ENCODE data around the gene COL27A1. TPM values are rescaled to one million over a fixed set of nuclear protein-coding genes. Genes with fewer than 3 reads are reported as not detected.
A peak's percentile ranks its signal among the peaks of the same experiment; 100 is the strongest.

COL27A1 gene
- total and polyA plus RNA-seq, 3 donors from 2014 or later, result 9.3 to 68.8 (median 25.7) TPM

- WGBS, 2 donors, result 89 to 93% methylated on average over 2 of the region's 2 CpGs
- DNase-seq, result no peak
- Histone ChIP-seq H3K36me3 (ENCODE audit: low read depth, missing control alignments) (no peaks in the 10 kb centered on the region), H3K4me1 (peaks cover 4% of the 10 kb centered on the region), H3K27me3 (no peaks in the 10 kb centered on the region), H3K9me3 (no peaks in the 10 kb centered on the region), H3K27ac (no peak overlapping the region), H3K4me3 (no peak overlapping the region)
- TF ChIP-seq, protein P1, sequence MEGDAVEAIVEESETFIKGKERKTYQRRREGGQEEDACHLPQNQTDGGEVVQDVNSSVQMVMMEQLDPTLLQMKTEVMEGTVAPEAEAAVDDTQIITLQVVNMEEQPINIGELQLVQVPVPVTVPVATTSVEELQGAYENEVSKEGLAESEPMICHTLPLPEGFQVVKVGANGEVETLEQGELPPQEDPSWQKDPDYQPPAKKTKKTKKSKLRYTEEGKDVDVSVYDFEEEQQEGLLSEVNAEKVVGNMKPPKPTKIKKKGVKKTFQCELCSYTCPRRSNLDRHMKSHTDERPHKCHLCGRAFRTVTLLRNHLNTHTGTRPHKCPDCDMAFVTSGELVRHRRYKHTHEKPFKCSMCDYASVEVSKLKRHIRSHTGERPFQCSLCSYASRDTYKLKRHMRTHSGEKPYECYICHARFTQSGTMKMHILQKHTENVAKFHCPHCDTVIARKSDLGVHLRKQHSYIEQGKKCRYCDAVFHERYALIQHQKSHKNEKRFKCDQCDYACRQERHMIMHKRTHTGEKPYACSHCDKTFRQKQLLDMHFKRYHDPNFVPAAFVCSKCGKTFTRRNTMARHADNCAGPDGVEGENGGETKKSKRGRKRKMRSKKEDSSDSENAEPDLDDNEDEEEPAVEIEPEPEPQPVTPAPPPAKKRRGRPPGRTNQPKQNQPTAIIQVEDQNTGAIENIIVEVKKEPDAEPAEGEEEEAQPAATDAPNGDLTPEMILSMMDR (IDR thresholded peaks at IDR 0.05), result no peak
- no peak for TF ChIP-seq POLR2A (IDR thresholded peaks at IDR 0.05)
- intact Hi-C loops (cut with DNase I; ENCODE audit: low total_unique reads), result no loop called here
These were observed 91.7 kb downstream of the COL27A1 start for GRCh38 chr9:114247077-114247476.

GRCh38 chr9:114247491-114247890 lies 92.2 kb downstream of the COL27A1 start:
- WGBS, 2 donors, result 75 to 79% methylated on average over 4 to 5 of the region's 5 CpGs
- Histone ChIP-seq H3K36me3 (ENCODE audit: low read depth, missing control alignments) (no peaks in the 10 kb centered on the region), H3K27ac (no peak overlapping the region), H3K27me3 (no peaks in the 10 kb centered on the region), H3K4me3 (no peak overlapping the region), H3K4me1 (peaks cover 4% of the 10 kb centered on the region), H3K9me3 (no peaks in the 10 kb centered on the region)
- TF ChIP-seq, protein P1 (IDR thresholded peaks at IDR 0.05), result no peak
- TF ChIP-seq POLR2A (IDR thresholded peaks at IDR 0.05), result no peak
- no peak for DNase-seq
- intact Hi-C loops (cut with DNase I; ENCODE audit: low total_unique reads), result no loop called here

DNA sequence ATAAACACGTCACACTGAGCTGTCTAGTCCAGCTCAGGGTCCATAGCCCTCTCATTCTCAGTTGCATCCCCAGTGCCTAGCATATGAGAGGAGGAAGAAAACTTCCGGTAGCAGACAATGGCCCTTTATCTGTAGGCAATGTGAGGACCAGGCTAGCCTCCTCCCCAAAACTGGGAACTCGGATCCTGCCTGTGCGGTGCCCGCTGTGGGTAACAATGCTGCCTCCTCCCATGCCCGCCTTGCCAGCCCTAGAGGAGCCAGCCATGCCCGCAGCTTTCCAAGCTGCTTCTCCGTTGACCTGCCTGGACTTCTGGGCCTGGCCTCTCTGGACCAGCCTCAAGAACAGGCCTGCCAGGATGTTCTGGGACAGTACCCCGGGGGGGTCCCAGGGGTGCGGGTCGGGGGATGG lies 93.0 kb downstream of the COL27A1 start:
- no peaks in the 10 kb centered on the region for H3K9me3 ChIP-seq
- no peak overlapping the region for H3K27ac ChIP-seq
- intact Hi-C loops (cut with DNase I; ENCODE audit: low total_unique reads), result no loop called here
- no peaks in the 10 kb centered on the region for H3K27me3 ChIP-seq
- H3K4me1 ChIP-seq, result peaks cover 4% of the 10 kb centered on the region
- TF ChIP-seq, protein P1 (IDR thresholded peaks at IDR 0.05), result no peak
- no peak for TF ChIP-seq POLR2A (IDR thresholded peaks at IDR 0.05)
- H3K4me3 ChIP-seq, result no peak overlapping the region
- WGBS, 2 donors, result 81% methylated on average over 9 of the region's 11 CpGs; no CpG with 5 or more reads in 1 of the 2 donors
- no peak for DNase-seq
- H3K36me3 ChIP-seq (ENCODE audit: low read depth, missing control alignments), result no peaks in the 10 kb centered on the region

DNA sequence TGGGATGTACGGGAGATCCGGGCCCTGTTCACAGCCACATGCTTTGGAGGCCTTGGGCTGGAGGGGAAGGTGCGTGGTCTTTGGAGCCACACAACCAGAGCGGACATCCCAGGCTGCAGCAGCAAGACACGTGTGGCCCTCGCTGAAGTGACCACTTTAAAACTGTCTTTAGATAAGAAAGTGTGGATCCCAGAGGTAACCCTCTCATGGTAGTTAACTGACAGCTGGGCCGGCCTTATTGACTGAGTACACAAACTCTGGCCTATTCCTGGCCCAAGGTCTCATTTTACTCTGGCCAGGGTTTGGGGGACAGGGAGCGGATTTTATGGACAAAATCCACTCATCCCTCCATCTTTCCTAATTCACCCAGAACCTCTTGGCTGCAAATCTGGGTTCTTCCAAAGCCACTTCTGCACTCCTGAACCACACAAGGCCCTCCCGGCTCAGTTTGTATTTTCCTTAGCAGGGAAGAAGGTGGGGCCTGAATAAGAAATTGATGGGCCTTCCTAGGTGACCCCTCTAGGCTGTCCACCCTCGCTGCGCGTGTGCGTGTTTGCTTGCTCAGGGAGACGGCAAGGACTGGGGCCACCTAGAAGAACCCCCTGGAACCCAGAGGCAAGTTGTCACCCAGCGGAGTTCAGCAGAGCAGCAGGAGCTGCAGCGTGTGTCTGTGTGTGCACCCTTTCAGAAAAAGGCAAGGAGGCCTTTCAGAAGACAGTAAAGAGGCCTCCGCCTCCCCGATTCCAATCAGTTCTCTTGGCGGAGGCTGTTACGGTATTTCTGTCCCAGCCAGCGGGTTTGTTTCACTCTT lies 94.3 kb downstream of the COL27A1 start:
- Histone ChIP-seq H3K27me3 (no peaks in the 10 kb centered on the region), H3K36me3 (ENCODE audit: low read depth, missing control alignments) (no peaks in the 10 kb centered on the region), H3K27ac (no peak overlapping the region), H3K4me1 (peaks cover 4% of the 10 kb centered on the region), H3K4me3 (no peak overlapping the region), H3K9me3 (no peaks in the 10 kb centered on the region)
- TF ChIP-seq, protein P1 (IDR thresholded peaks at IDR 0.05), result no peak
- TF ChIP-seq POLR2A (IDR thresholded peaks at IDR 0.05), result no peak
- intact Hi-C loops (cut with DNase I; ENCODE audit: low total_unique reads), result no loop called here
- WGBS, 2 donors, result 62 to 66% methylated on average over 18 to 21 of the region's 21 CpGs
- no peak for DNase-seq

- peak; percentile 75 for DNase-seq
- H3K27me3 ChIP-seq, result no peaks in the 10 kb centered on the region
- 41 to 67% methylated on average over 8 to 13 of the region's 13 CpGs for WGBS, 2 donors
- no peaks in the 10 kb centered on the region for H3K9me3 ChIP-seq
- no peak overlapping the region for H3K27ac ChIP-seq
- TF ChIP-seq, protein P1 (IDR thresholded peaks at IDR 0.05), result no peak
- no peak for TF ChIP-seq POLR2A (IDR thresholded peaks at IDR 0.05)
- peaks cover 4% of the 10 kb centered on the region for H3K4me1 ChIP-seq
- no peaks in the 10 kb centered on the region for H3K36me3 ChIP-seq (ENCODE audit: low read depth, missing control alignments)
- no peak overlapping the region for H3K4me3 ChIP-seq
- intact Hi-C loops (cut with DNase I; ENCODE audit: low total_unique reads), result no loop called here
These were observed 94.9 kb downstream of the COL27A1 start for GRCh38 chr9:114250235-114250568.

Measured in testis (tissue), 3 donors.